NCI-H128 (cell line): Measurements from ENCODE around the gene ZNF329.
"Not testable (repeated sequence)": the region's sequence is repeated elsewhere in the genome, so short reads cannot be mapped to it uniquely, and the experiment has no call there.

ENCODE experiments used
- DNase-seq: peaks from one replicate; lab custom pipeline; 2025; ENCODE audit not compliant: unreplicated experiment; lab: John Stamatoyannopoulos, UW

The ZNF329 gene

DNA sequence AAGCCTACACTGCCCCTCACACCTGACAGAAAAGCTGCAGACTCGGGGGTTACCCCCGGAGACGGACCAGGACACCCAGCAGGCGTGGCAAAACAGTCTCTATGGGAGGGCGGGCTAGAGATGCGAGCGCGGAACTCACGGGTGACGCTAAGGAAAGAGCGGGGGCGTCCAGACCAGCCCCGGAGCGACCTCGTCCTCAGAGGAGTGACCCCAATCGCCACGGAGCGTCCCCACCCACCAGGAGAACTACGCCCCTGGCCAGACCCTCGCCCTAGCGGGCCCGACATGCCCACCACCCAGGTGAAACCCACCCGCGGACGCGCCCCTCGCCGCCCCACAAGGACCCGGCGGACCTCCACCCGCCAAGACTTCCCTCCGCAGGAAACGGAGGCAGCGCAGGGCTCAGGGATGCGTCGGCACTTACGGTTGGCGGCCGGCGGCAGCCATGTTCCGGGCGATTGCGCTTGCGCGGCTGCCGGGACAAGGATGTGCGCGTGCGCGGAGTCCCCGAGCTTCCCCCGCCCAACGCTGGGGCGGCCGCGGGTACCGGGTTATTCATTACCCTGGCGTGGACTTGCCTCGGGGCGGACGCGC lies at the start of gene ZNF329:
Gene ZNF329, minus strand, starts transcription at position 462 of the 594 bp plus-strand sequence. CDS start 21,286 bp downstream, outside the sequence.
- peak; percentile 80 for DNase-seq

DNA sequence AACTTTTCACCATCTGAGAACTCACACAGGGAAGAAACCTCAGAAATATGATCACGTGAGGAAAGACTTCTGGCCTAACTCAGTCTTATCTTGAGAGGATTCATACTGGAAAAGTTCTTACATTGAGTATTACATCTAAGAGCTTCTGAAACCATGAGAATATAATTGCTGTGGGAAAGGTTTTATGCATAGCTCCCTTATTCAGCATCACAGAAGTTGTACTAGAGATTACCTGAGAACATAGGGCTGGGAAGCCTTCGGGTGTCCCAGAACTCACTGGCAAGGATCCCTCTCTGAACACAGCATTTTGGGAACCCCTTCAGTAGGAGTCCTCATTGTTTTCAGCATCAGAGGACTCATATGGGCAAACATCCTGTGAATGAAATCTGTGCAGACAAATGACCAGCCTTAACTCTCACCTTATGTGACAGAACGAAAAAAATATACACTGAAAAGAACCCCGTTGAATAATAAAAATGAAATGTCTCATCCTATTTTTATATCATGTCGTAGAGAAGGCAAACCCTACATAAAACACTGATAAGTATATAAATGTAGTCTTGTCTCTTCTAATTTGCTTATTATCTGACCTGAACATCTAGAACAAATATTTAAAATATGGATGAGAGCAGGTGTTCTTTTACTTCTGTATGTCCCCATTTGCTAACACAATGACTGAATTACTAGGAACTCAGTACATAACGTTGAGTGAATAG lies 46.5 kb upstream of the ZNF329 start:
- DNase-seq = no peak

DNA sequence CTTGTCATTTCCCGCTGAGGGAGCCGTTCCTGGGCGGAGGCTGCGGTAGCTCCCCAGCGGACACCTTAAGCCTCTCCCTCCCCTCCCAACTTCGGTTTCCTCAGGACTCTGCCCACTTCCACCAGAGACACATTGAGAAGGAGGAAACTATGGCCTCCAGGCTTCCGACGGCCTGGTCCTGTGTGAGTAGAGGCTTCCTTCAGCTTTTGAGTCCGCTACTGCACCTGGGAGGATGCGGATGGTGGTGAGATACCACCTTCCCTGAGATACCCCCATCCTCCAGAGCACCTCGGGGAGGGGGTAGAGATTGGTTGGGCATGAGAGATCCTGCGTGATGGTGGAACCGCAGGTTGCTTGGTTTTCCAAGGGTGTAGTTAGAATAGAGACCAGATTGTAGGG lies 33.2 kb upstream of the ZNF329 start:
- DNase-seq = no peak

DNA sequence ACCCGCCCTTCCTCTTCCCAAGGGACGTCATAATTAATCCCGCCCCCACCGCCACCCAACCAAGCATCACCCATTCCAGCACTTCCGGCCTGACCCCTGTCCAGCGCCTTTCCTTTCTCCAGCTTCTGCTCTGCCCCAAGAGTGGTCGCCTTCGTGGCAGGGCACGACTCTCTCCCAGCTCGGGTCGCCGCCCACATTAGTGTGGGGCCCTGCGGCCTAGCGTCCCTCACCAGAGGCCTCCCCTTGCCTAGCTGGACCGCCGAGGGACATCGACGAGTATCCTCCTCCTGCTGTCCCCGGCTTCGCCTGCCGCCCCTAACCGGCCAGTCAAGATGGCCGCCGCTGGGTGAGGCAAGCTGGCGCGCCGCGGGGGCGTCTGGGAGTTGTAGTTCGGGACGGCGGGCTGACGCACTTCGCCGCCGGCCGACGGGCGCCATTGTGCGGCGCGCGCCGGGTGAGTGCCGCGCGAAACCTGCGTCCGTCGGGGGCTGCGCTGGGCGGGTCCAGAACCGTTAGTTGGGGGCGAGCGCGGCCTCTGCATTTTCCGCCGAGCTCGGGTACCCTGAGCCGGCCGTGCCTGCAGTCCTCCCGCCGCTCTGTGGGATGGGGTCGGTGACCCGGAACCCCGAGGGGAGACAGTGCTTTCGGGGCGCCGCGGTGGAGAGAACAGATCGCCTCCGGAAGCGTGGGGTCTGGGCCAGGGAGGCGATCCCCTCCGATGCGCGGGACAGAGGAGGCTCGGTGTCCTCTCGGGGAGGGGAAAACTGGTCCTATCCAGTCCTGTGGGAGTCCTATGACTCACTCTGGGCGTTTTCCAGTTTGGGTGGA lies 32.6 kb upstream of the ZNF329 start, which contains the start of gene ZNF274:
Gene ZNF274, plus strand, starts transcription at position 73 of the 828 bp plus-strand sequence. CDS start 905 bp downstream, outside the sequence.
- peak; percentile 77 for DNase-seq

DNA sequence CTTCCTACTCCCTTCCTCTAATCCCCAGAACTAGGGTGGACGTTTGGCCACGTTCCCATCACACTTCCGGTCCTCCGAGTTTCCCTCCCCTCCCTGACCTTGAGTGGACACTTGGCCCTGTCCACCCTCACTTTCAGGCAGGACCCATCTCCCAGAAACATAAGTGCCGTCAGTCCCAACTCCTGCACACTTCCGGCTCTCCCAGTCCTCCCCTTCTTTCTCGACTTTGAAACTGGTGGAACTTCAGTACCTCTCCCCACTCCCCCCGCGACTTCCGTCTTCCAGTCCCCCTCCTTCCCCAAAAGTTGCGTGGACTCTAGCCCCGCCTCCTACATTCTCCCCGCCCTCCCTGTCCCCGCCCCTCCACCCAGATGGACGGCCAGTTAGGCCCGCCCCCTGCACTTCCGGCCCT lies 32.0 kb upstream of the ZNF329 start:
- DNase-seq = no peak

GRCh38 chr19:58181902-58182576 lies 31.4 kb upstream of the ZNF329 start:
- DNase-seq = peak; percentile 13

DNA sequence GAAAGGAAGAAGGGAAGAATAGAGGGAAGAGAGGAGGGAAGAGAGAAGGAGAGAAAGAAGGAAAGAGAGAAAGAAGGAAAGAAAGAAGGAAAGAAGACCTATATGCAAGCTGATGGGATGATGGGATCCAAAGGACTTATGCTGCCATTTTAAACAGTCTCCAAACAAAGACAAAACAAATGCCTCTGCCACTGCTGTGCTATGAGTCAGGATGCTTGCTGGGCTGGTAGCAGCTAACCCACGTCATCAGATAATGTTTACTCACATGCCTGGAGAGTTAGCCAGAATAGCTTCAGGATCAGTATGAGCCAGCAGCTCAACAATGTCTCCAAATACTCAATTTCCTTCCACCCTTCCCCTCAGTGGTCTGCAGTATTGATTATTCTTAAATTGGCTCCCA lies 20.3 kb upstream of the ZNF329 start:
- no peak for DNase-seq

DNA sequence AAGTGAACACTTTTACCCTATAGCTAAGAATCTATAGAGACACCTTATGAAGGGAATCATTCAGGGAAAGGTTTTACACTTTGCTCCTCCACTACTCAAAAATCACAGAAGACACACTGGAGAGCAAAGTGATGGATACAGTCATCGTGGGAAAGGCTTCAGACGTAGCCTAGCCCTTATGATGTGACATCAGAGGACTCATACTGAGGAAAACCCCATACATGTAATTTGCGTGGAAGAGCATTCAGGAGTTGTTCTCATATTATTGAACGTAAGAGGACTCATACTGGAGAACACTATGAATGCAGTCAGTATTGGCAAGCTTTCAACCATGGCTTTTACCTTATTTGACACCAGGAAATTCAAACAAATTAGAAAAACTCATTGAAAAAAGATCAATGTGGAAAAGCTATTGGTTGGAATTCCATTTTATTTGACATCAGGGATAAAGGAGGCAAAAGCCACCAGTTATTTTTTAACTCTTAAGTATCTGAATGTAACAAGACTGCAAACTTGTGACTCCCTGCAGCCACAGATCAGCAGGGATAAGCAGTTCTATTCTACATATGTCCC lies 16.2 kb upstream of the ZNF329 start:
- no peak for DNase-seq

DNA sequence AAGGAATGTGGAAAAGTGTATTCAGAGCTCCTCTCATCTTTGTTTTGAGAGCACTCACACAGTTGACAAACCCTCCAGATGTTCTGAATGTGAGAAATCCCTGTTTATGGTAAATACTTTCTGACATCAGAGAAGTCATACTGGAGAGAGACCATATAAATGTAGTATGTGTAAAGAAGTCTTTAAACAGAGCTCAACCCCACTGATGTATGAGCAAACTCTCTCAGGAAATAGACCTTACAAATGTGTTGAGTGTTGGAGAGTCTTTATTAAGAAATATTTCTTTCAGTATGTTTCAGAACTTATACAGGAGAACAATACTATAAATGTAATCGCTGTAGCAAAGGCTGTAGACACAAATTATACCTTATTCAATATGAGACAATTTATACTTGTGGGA lies 15.7 kb upstream of the ZNF329 start:
- no peak for DNase-seq

DNA sequence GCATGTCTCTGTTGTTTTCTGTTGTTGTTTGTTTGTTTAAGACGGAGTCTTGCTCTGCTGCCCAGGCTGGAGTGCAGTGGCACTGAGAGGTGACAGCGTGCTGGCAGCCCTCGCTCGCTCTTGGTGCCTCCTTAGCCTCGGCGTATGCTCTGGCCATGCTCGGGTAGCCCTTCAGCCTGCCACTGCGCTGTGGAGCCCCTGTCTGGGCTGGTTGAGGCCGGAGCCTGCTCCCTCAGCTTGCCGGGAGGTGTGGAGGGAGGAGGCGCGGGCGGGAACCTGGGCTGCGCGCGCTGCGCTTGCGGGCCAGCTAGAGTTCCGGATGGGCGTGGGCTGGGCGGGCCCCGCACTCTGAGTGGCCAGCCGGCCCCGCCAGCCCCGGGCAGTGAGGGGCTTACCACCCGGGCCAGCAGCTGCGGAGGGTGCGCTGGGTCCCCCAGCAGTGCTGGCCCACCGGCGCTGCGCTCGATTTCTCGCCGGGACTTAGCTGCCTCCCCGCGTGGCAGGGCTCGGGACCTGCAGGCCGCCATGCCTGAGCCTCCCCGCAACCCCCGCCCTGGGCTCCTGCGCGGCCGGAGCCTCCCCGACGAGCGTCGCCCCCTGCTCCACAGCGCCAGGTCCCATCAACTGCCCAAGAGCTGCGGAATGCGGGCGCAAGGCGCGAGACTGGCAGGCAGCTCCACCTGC lies 6.6 kb upstream of the ZNF329 start:
- DNase-seq = no peak

GRCh38 chr19:58154679-58155648 lies 4.4 kb upstream of the ZNF329 start:
- peak; percentile 93 for DNase-seq

GRCh38 chr19:58154287-58154678 lies 3.7 kb upstream of the ZNF329 start:
- DNase-seq = no peak

DNA sequence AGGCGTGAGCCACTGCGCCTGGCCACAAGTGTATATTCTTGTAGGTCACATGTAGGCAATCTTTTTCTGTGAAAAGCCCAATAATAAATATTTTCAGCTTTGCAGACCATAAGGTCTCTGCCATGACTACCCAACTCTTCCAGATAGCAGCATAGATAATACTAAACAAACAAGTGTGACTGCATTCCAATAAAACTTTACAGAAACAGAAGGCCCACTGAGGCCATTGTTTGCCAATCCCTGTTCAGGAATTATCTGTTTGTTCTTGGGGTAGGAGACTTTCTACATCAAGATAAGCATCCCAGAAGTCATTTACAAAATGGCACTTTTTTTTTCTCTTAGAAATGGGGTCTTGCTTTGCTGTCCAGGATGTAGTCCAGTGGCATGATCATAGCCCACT lies 2.8 kb upstream of the ZNF329 start:
- no peak for DNase-seq

GRCh38 chr19:58147475-58147874 lies 3.1 kb downstream of the ZNF329 start:
- DNase-seq = not testable (repeated sequence)

DNA sequence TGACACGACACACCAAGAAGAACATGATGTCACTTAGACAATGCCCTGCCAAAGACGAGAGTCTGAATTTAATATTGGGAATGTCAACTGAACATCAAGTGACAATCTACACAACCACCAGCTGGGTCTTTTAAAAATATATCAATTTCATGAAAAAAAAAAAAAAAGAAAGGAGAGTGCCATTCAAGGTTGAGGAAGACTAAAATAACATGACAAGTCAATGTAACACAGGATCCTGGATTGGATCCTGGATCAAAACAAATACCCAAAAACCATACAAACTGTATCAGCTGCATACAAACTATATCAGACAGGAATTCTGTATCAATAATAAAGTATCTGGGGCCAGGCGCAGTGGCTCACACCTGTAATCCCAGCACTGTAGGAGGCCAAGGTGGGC lies 4.7 kb downstream of the ZNF329 start:
- no peak for DNase-seq

GRCh38 chr19:58134244-58134643 lies 16.3 kb downstream of the ZNF329 start:
- no peak for DNase-seq

- DNase-seq = no peak
These were observed 21.3 kb downstream of the ZNF329 start for GRCh38 chr19:58129284-58129683.

DNA sequence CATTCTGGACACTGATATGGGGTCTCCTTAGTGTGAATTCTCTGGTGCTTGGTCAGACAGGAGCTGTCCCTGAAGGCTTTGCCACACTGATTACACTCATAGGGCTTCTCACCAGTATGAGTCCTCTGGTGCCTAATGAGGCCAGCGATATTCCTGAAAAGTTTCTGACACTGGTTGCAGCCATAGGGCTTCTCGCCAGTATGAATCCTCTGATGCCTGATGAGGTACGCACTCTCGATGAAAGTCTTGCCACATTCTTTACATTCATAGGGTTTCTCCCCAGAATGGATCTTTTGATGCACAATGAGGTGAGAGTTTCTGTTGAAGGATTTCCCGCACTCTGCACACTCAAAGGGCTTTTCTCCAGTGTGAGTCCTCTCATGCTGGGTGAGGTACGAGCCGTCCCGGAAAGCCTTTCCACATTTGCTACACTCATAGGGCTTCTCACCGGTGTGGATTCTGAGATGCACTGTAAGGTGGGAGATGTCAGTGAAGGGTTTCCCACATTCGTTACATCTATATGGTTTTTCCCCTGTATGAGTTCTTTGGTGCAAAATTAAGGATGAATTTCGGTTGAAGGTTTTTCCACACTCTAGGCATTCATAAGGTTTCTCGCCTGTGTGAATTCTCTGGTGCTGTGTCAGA lies 22.4 kb downstream of the ZNF329 start:
- DNase-seq = no peak

DNA sequence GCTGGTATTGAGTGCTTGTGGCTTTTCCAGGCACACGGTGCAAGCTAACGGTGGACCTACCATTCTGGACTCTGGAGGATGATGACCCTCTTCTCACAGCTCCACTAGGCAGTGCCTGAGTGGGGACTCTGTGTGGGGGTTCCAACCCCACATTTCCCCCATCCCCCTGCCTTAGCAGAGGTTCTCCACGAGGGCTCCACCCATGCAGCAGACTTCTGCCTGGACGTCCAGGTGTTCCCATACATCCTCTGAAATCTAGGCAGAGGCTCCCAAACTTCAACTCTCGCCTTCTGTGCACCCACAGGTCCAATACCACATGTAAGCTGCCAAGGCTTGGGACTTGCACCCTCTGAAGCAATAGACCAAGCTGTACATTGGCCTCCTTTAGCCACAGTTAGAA lies 27.2 kb downstream of the ZNF329 start:
- DNase-seq = no peak
